ENCODE results near the gene RNF5.

Gene RNF5

DNA sequence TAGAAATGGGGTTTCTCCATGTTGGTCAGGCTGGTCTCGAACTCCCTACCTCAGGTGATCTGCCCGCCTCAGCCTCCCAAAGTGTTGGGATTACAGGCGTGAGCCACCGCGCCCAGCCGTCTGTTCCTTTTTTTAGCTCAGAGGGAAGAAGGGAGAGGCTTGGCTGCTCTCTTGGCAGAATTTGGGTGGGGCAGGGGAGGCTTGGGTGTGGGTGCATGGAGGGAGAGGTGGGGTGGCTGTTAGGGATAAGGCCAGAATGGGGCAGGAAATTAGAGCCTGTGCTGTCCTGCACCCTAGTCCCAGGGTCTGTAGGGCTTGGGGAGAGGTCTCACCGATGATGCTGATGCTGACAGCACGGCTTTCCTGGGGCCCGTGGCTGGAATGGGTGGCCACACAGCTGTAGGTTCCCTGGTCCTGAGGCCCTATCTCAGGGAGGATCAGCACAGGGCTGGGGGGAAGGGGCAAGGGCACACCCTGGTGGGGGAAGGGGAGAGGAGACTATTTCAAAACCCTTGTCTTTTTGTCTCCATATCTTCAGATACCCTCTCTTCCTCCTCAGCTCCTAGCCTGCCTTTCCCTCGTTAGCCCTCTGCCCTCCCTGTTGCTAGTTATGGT lies 3.8 kb downstream of the RNF5 start:
- ATAC-seq: no peak
- TF ChIP-seq, protein P1, sequence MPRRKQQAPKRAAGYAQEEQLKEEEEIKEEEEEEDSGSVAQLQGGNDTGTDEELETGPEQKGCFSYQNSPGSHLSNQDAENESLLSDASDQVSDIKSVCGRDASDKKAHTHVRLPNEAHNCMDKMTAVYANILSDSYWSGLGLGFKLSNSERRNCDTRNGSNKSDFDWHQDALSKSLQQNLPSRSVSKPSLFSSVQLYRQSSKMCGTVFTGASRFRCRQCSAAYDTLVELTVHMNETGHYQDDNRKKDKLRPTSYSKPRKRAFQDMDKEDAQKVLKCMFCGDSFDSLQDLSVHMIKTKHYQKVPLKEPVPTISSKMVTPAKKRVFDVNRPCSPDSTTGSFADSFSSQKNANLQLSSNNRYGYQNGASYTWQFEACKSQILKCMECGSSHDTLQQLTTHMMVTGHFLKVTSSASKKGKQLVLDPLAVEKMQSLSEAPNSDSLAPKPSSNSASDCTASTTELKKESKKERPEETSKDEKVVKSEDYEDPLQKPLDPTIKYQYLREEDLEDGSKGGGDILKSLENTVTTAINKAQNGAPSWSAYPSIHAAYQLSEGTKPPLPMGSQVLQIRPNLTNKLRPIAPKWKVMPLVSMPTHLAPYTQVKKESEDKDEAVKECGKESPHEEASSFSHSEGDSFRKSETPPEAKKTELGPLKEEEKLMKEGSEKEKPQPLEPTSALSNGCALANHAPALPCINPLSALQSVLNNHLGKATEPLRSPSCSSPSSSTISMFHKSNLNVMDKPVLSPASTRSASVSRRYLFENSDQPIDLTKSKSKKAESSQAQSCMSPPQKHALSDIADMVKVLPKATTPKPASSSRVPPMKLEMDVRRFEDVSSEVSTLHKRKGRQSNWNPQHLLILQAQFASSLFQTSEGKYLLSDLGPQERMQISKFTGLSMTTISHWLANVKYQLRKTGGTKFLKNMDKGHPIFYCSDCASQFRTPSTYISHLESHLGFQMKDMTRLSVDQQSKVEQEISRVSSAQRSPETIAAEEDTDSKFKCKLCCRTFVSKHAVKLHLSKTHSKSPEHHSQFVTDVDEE (CRISPR knock-in tag; IDR thresholded peaks at IDR 0.05): no peak
- TF ChIP-seq, protein P2, sequence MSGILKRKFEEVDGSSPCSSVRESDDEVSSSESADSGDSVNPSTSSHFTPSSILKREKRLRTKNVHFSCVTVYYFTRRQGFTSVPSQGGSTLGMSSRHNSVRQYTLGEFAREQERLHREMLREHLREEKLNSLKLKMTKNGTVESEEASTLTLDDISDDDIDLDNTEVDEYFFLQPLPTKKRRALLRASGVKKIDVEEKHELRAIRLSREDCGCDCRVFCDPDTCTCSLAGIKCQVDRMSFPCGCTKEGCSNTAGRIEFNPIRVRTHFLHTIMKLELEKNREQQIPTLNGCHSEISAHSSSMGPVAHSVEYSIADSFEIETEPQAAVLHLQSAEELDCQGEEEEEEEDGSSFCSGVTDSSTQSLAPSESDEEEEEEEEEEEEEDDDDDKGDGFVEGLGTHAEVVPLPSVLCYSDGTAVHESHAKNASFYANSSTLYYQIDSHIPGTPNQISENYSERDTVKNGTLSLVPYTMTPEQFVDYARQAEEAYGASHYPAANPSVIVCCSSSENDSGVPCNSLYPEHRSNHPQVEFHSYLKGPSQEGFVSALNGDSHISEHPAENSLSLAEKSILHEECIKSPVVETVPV (CRISPR knock-in tag; IDR thresholded peaks at IDR 0.05): no peak

DNA sequence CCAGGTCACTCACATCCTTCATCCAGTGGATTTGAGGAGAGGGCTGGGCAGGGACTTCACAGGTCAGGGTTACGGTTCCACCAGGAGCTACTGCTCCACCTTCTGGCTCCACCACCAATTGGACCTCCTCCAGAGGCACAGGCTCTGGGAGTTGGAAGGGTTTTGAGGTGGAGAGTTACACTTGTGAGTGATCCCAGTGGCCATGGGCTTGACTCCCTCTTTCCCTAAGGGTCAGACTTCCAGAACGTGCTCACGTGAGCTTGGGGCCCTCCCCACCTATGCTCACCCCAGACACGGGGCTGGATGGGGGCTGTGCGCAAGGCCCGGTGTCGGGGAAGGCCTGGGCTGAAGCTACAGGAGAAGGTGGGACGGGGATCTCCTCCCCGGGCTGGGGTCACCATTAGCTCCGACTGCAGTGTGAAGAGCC lies 4.4 kb downstream of the RNF5 start:
- no peak for TF ChIP-seq GLIS3 (CRISPR knock-in tag; IDR thresholded peaks at IDR 0.05)
- no peak for TF ChIP-seq OSR1 (CRISPR knock-in tag; IDR thresholded peaks at IDR 0.05)
- TF ChIP-seq BACH2 (CRISPR knock-in tag; IDR thresholded peaks at IDR 0.05; ENCODE audit: borderline replicate concordance): no peak
- no peak for TF ChIP-seq TOX (CRISPR knock-in tag; IDR thresholded peaks at IDR 0.05; ENCODE audit: borderline replicate concordance)
- no peak for TF ChIP-seq ESRRG (CRISPR knock-in tag; IDR thresholded peaks at IDR 0.05)
- no peak for TF ChIP-seq PPARA (CRISPR knock-in tag; IDR thresholded peaks at IDR 0.05; ENCODE audit: borderline replicate concordance)
- no peak for ATAC-seq

DNA sequence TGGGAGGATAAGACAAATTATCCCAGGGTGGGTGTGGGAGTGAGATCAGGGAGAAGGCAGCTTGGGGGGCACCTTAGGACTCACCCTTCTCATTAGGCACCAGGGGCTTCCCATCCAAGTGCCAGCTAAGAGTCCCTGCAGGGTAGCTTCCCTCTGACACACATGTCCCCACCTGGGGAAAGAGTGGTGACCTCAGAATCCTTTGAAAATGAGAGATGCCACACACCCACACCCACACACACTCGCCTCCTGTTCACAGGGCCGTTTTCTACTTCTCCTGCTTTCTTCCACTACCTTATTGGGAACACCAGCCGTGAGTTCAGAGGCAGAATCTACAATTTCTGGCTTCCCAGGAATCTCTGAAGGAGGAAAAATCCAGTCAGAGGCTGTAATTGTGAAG lies 4.8 kb downstream of the RNF5 start:
- no peak for ATAC-seq
- TF ChIP-seq, protein P3, sequence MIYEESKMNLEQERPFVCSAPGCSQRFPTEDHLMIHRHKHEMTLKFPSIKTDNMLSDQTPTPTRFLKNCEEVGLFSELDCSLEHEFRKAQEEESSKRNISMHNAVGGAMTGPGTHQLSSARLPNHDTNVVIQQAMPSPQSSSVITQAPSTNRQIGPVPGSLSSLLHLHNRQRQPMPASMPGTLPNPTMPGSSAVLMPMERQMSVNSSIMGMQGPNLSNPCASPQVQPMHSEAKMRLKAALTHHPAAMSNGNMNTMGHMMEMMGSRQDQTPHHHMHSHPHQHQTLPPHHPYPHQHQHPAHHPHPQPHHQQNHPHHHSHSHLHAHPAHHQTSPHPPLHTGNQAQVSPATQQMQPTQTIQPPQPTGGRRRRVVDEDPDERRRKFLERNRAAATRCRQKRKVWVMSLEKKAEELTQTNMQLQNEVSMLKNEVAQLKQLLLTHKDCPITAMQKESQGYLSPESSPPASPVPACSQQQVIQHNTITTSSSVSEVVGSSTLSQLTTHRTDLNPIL (CRISPR knock-in tag; IDR thresholded peaks at IDR 0.05; ENCODE audit: low read depth): no peak
- TF ChIP-seq PPARA (CRISPR knock-in tag; IDR thresholded peaks at IDR 0.05; ENCODE audit: borderline replicate concordance): no peak
- no peak for TF ChIP-seq ARNTL (CRISPR knock-in tag; IDR thresholded peaks at IDR 0.05; ENCODE audit: borderline replicate concordance, low read depth)
- no peak for TF ChIP-seq ZFP3 (CRISPR knock-in tag; IDR thresholded peaks at IDR 0.05)
- no peak for TF ChIP-seq ZNF70 (CRISPR knock-in tag; IDR thresholded peaks at IDR 0.05)
- no peak for TF ChIP-seq ZNF8 (CRISPR knock-in tag; IDR thresholded peaks at IDR 0.05)
- TF ChIP-seq, protein P2 (CRISPR knock-in tag; IDR thresholded peaks at IDR 0.05): no peak
- no peak for TF ChIP-seq TCF4 (CRISPR knock-in tag; IDR thresholded peaks at IDR 0.05; ENCODE audit: borderline replicate concordance)
- TF ChIP-seq OSR1 (CRISPR knock-in tag; IDR thresholded peaks at IDR 0.05): no peak
- TF ChIP-seq, protein P4, sequence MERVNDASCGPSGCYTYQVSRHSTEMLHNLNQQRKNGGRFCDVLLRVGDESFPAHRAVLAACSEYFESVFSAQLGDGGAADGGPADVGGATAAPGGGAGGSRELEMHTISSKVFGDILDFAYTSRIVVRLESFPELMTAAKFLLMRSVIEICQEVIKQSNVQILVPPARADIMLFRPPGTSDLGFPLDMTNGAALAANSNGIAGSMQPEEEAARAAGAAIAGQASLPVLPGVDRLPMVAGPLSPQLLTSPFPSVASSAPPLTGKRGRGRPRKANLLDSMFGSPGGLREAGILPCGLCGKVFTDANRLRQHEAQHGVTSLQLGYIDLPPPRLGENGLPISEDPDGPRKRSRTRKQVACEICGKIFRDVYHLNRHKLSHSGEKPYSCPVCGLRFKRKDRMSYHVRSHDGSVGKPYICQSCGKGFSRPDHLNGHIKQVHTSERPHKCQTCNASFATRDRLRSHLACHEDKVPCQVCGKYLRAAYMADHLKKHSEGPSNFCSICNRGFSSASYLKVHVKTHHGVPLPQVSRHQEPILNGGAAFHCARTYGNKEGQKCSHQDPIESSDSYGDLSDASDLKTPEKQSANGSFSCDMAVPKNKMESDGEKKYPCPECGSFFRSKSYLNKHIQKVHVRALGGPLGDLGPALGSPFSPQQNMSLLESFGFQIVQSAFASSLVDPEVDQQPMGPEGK (CRISPR knock-in tag; IDR thresholded peaks at IDR 0.05; ENCODE audit: borderline replicate concordance): no peak

DNA sequence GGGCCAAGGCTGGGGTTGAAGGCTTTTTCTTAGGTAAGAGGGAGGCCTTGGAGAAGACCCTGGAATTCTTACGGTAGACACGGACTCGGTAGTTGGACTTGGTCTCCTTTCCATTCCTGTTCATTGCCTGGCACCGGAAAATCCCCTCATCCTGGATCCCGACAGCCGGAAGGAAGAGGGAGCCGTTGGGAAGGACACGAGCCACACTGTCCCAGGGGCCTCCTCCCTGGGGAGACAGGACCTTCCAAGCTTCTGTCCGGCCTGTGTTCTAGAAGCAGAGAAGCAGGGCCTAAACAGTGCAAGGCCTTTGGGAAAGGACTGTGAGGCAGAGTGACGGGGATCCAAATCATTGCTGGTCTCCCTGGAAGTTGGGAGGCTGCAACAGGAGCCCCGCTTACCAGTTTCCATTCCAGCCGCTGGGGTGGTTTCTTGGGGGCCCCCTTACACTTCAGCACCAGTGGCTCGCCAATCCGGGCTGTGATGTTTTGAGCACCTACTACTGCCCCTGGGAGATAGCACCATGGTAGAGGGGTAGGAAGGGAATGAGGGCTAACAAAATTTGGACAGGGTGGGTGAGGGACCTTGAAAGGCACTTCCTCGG lies 5.4 kb downstream of the RNF5 start:
- TF ChIP-seq ZNF565 (CRISPR knock-in tag; conservative IDR thresholded peaks at IDR 0.05; ENCODE audit: low read depth) (no peak), ZFP30 (CRISPR knock-in tag; IDR thresholded peaks at IDR 0.05) (no peak), SNAI2 (CRISPR knock-in tag; IDR thresholded peaks at IDR 0.05) (no peak), PPARA (CRISPR knock-in tag; IDR thresholded peaks at IDR 0.05; ENCODE audit: borderline replicate concordance) (no peak), ZC3H10 (CRISPR knock-in tag; IDR thresholded peaks at IDR 0.05) (no peak), ISL1 (CRISPR knock-in tag; IDR thresholded peaks at IDR 0.05) (no peak), BACH2 (CRISPR knock-in tag; IDR thresholded peaks at IDR 0.05; ENCODE audit: borderline replicate concordance) (no peak), TCF4 (CRISPR knock-in tag; IDR thresholded peaks at IDR 0.05; ENCODE audit: borderline replicate concordance) (no peak)
- TF ChIP-seq, protein P3 (CRISPR knock-in tag; IDR thresholded peaks at IDR 0.05; ENCODE audit: low read depth): no peak
- TF ChIP-seq, protein P2 (CRISPR knock-in tag; IDR thresholded peaks at IDR 0.05): no peak
- no peak for ATAC-seq

Data from SK-N-SH treated with all-trans-retinoic acid at 6 μM for 48 hours (cell line).